ENCODE data around the gene VIM.
A peak's percentile ranks its signal among the peaks of the same experiment; 100 is the strongest.

VIM gene

GRCh38 chr10:17225808-17226207 is 2.2 kb upstream of the VIM start:
- H3F3A ChIP-seq (ENCODE audit: insufficient read depth, low read length): no peaks in the 10 kb centered on the region
- H3K9me2 ChIP-seq (ENCODE audit: low read depth, low read length): no peaks in the 10 kb centered on the region
- H3K4me1 ChIP-seq (ENCODE audit: insufficient read depth, low read length, severe bottlenecking): peaks cover 29% of the 10 kb centered on the region
- no peak overlapping the region for H3K9ac ChIP-seq (ENCODE audit: low read length)
- H3K79me2 ChIP-seq (ENCODE audit: insufficient read depth, low read length): no peaks in the 10 kb centered on the region
- TF ChIP-seq CTCF (IDR thresholded peaks at IDR 0.05; ENCODE audit: low read length) (no peak), EZH2 (IDR thresholded peaks at IDR 0.05; ENCODE audit: borderline replicate concordance, low read length) (no peak)
- H3K9me3 ChIP-seq (ENCODE audit: low read length): no peaks in the 10 kb centered on the region
- peaks cover 3% of the 10 kb centered on the region; the same call in 1 of the 2 replicates for H3K27me3 ChIP-seq (ENCODE audit: insufficient read depth, low read length)
- no peak overlapping the region for H3K4me2 ChIP-seq (ENCODE audit: low read length)
- H3K27ac ChIP-seq (ENCODE audit: low read depth, low read length, poor library complexity, severe bottlenecking): no peak overlapping the region
- H3K4me3 ChIP-seq (ENCODE audit: low read depth, low read length, poor library complexity, severe bottlenecking): no peak overlapping the region
- H2AFZ ChIP-seq (ENCODE audit: low read length): no peak overlapping the region
- no peaks in the 10 kb centered on the region for H3K36me3 ChIP-seq (ENCODE audit: insufficient read depth, low read length)
- no peaks in the 10 kb centered on the region for H4K20me1 ChIP-seq (ENCODE audit: insufficient read depth, low read length)

- Histone ChIP-seq H2AFZ (ENCODE audit: low read length) (no peak overlapping the region), H3K4me2 (ENCODE audit: low read length) (no peak overlapping the region)
Observed at GRCh38 chr10:17226891-17227303, 1.1 kb upstream of the VIM start.

GRCh38 chr10:17227367-17228090 is 512 bp upstream of the VIM start:
- Histone ChIP-seq H3K4me2 (ENCODE audit: low read length) (peak overlapping the region; percentile 50), H3K27ac (ENCODE audit: low read depth, low read length, poor library complexity, severe bottlenecking) (no peak overlapping the region), H3K27me3 (ENCODE audit: insufficient read depth, low read length) (peaks cover 7% of the 10 kb centered on the region; the same call in 1 of the 2 replicates), H2AFZ (ENCODE audit: low read length) (no peak overlapping the region), H3K9me3 (ENCODE audit: low read length) (no peaks in the 10 kb centered on the region), H3K79me2 (ENCODE audit: insufficient read depth, low read length) (no peaks in the 10 kb centered on the region), H3F3A (ENCODE audit: insufficient read depth, low read length) (no peaks in the 10 kb centered on the region), H3K36me3 (ENCODE audit: insufficient read depth, low read length) (no peaks in the 10 kb centered on the region), H4K20me1 (ENCODE audit: insufficient read depth, low read length) (no peaks in the 10 kb centered on the region), H3K4me1 (ENCODE audit: insufficient read depth, low read length, severe bottlenecking) (peaks cover 34% of the 10 kb centered on the region), H3K9me2 (ENCODE audit: low read depth, low read length) (no peaks in the 10 kb centered on the region), H3K4me3 (ENCODE audit: low read depth, low read length, poor library complexity, severe bottlenecking) (peak overlapping the region; percentile 54), H3K9ac (ENCODE audit: low read length) (no peak overlapping the region)
- TF ChIP-seq CTCF (IDR thresholded peaks at IDR 0.05; ENCODE audit: low read length) (peak; percentile 46), EZH2 (IDR thresholded peaks at IDR 0.05; ENCODE audit: borderline replicate concordance, low read length) (no peak)

More at GRCh38 chr10:17226891-17227303, 1.1 kb upstream of the VIM start:
- no peak overlapping the region for H3K9ac ChIP-seq (ENCODE audit: low read length)
- H3K4me3 ChIP-seq (ENCODE audit: low read depth, low read length, poor library complexity, severe bottlenecking): no peak overlapping the region
- no peak overlapping the region for H3K27ac ChIP-seq (ENCODE audit: low read depth, low read length, poor library complexity, severe bottlenecking)
- TF ChIP-seq EZH2 (IDR thresholded peaks at IDR 0.05; ENCODE audit: borderline replicate concordance, low read length) (no peak), CTCF (IDR thresholded peaks at IDR 0.05; ENCODE audit: low read length) (no peak)
- no peaks in the 10 kb centered on the region for H3K79me2 ChIP-seq (ENCODE audit: insufficient read depth, low read length)
- H3F3A ChIP-seq (ENCODE audit: insufficient read depth, low read length): no peaks in the 10 kb centered on the region
- H4K20me1 ChIP-seq (ENCODE audit: insufficient read depth, low read length): no peaks in the 10 kb centered on the region
- no peaks in the 10 kb centered on the region for H3K9me3 ChIP-seq (ENCODE audit: low read length)
- no peaks in the 10 kb centered on the region for H3K36me3 ChIP-seq (ENCODE audit: insufficient read depth, low read length)
- peaks cover 7% of the 10 kb centered on the region; the same call in 1 of the 2 replicates for H3K27me3 ChIP-seq (ENCODE audit: insufficient read depth, low read length)
- H3K4me1 ChIP-seq (ENCODE audit: insufficient read depth, low read length, severe bottlenecking): peaks cover 34% of the 10 kb centered on the region
- no peaks in the 10 kb centered on the region for H3K9me2 ChIP-seq (ENCODE audit: low read depth, low read length)
